ENCODE measurements around the gene PHAF1. TPM values are rescaled to one million over a fixed set of nuclear protein-coding genes. Genes with fewer than 3 reads are reported as not detected.

Gene PHAF1
- total and polyA plus RNA-seq, 2 of the 13 experiments (the other 11 are each of a cell fraction or from before 2014, with no cell fraction given) = 48.3 to 174 TPM

- TF ChIP-seq ZMYM2 (CRISPR knock-in tag; IDR thresholded peaks at IDR 0.05) = no peak
- TF ChIP-seq ZNF530 (CRISPR knock-in tag; IDR thresholded peaks at IDR 0.05; ENCODE audit: low read depth) = no peak
- 0 out of 2 replicates have a peak, but pooled peaks have one; percentile 49 for TF ChIP-seq ZNF503 (CRISPR knock-in tag; IDR thresholded peaks at IDR 0.05)
- TF ChIP-seq CBX1 (IDR thresholded peaks at IDR 0.05; ENCODE audit: low read depth) = peak; percentile 89
- peak; percentile 25; the same call in 1 of the 2 replicates for TF ChIP-seq MTA1 (CRISPR knock-in tag; IDR thresholded peaks at IDR 0.05; ENCODE audit: borderline replicate concordance)
- TF ChIP-seq BCL6 (CRISPR knock-in tag; IDR thresholded peaks at IDR 0.05) = peak; percentile 64
- no peak for TF ChIP-seq ZHX2 (IDR thresholded peaks at IDR 0.05; ENCODE audit: low read depth)
- peak; percentile 86; the same call in 1 of the 2 replicates for TF ChIP-seq ZHX2 (CRISPR knock-in tag; IDR thresholded peaks at IDR 0.05; ENCODE audit: borderline replicate concordance)
- TF ChIP-seq ZBTB26 (CRISPR knock-in tag; IDR thresholded peaks at IDR 0.05; ENCODE audit: borderline replicate concordance) = peak; percentile 87
- TF ChIP-seq SMARCC2 (IDR thresholded peaks at IDR 0.05) = no peak
- peak; percentile 99 for TF ChIP-seq ZNF614 (CRISPR knock-in tag; IDR thresholded peaks at IDR 0.05; ENCODE audit: borderline replicate concordance)
- TF ChIP-seq FOXO1 (CRISPR knock-in tag; IDR thresholded peaks at IDR 0.05) = peak; percentile 85
- peak; percentile 99 for TF ChIP-seq MXI1 (IDR thresholded peaks at IDR 0.05; ENCODE audit: borderline replicate concordance, low read depth, low read length)
- TF ChIP-seq SNRNP70 (IDR thresholded peaks at IDR 0.05; ENCODE audit: low read depth, low read length) = no peak
- peak; percentile 95 for TF ChIP-seq EHMT2 (IDR thresholded peaks at IDR 0.05; ENCODE audit: borderline replicate concordance, low read depth, low read length)
- TF ChIP-seq TFDP1 (CRISPR knock-in tag; IDR thresholded peaks at IDR 0.05; ENCODE audit: borderline replicate concordance) = peak; percentile 75; the same call in 1 of the 2 replicates
- TF ChIP-seq ZNF644 (CRISPR knock-in tag; IDR thresholded peaks at IDR 0.05; ENCODE audit: low read depth) = peak; percentile 77
- peak; percentile 90 for TF ChIP-seq MTF2 (CRISPR knock-in tag; IDR thresholded peaks at IDR 0.05; ENCODE audit: borderline replicate concordance)
- no peak for TF ChIP-seq CEBPB (IDR thresholded peaks at IDR 0.05; ENCODE audit: borderline replicate concordance, low read depth, low read length)
These were observed 75.4 kb downstream of the PHAF1 start (continued) for GRCh38 chr16:67184995-67185650.

Measured in HepG2 (cell line).